ACC112 (cell line): ENCODE measurements around the gene CFD.

ENCODE experiments used
- H2AFZ ChIP-seq: fragments of 200-600 bp; sonication (generic); one replicate; pipeline ENCODE4 v1.6.0; 2017; ENCODE audit warnings: antibody characterized with exemption, low read length; ENCODE audit not compliant: unreplicated experiment
- H3K27ac ChIP-seq: fragments of 200-600 bp; sonication (generic); 2 replicates; pipeline ENCODE4 v1.5.1; 2014; ENCODE audit warnings: low read depth, mild to moderate bottlenecking, antibody characterized with exemption, low read length, moderate library complexity
- H3K27me3 ChIP-seq: fragments of 200-600 bp; sonication (generic); 2 replicates; pipeline ENCODE4 v1.6.1; 2014; ENCODE audit warnings: mild to moderate bottlenecking, antibody characterized with exemption, low read length, moderate library complexity, mixed read lengths; ENCODE audit not compliant: insufficient read depth
- H3K36me3 ChIP-seq: fragments of 200-600 bp; sonication (generic); 2 replicates; pipeline ENCODE4 v1.6.1; 2016; ENCODE audit warnings: mild to moderate bottlenecking, antibody characterized with exemption, low read length, moderate library complexity, mixed read lengths; ENCODE audit not compliant: insufficient read depth
- H3K4me1 ChIP-seq: fragments of 200-600 bp; sonication (generic); one replicate; pipeline ENCODE4 v1.6.1; 2016; ENCODE audit warnings: low read length, mixed read lengths; ENCODE audit not compliant: insufficient read depth, unreplicated experiment, control insufficient read depth
- H3K4me3 ChIP-seq: fragments of 200-600 bp; sonication (generic); 2 replicates; pipeline ENCODE4 v1.5.1; 2014; ENCODE audit warnings: mild to moderate bottlenecking, low read depth, low read length
- H3K79me2 ChIP-seq: fragments of 200-600 bp; sonication (generic); one replicate; pipeline ENCODE4 v1.6.0; 2016; ENCODE audit warnings: low read length; ENCODE audit not compliant: control insufficient read depth, unreplicated experiment, insufficient read depth

Gene CFD

DNA sequence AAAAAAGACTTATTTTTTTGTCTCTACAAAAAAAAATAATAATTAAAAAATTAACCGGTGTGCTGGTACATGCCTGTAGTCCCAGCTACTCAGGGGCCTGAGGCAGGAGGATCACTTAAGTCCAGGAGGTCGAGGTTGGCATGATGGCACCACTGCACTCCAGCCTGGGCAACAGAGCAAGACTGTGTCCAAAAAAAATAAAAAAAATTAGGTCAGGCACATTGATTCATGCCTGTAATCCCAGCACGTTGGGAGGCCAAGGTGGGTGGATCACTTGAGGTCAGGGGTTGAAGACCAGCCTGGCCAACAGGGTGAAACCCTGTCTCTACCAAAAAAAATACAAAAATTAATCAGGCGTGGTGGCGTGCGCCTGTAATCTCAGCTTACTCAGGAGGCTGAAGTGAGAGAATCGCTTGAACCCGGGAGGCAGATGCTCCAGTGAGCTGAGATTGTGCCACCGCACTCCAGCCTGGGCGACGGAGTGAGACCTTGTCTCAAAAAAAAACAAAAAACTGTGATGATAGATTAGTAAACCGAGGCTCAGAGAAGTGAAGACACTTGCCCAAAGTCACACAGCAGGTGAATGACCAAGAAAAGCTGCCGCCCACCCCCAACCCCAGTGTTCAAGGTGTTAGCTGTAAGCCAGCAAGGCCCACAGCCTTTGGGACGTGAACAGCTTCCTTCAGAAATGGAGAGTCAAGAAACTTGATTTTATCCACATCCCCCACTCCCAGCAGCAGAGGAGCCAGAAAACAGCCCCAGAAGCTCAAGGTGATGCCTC, 43.2 kb downstream of the CFD start:
- Histone ChIP-seq H3K4me3 (no peak overlapping the region), H3K27ac (no peak overlapping the region), H2AFZ (no peak overlapping the region), H3K4me1 (no peaks in the 10 kb centered on the region), H3K27me3 (no peaks in the 10 kb centered on the region), H3K79me2 (no peaks in the 10 kb centered on the region), H3K36me3 (no peaks in the 10 kb centered on the region)

- Histone ChIP-seq H3K79me2 (no peaks in the 10 kb centered on the region), H3K36me3 (no peaks in the 10 kb centered on the region), H3K27ac (no peak overlapping the region), H3K27me3 (no peaks in the 10 kb centered on the region), H3K4me3 (no peak overlapping the region), H3K4me1 (no peaks in the 10 kb centered on the region), H2AFZ (no peak overlapping the region)
These were observed 43.9 kb downstream of the CFD start for GRCh38 chr19:903266-903797.

DNA sequence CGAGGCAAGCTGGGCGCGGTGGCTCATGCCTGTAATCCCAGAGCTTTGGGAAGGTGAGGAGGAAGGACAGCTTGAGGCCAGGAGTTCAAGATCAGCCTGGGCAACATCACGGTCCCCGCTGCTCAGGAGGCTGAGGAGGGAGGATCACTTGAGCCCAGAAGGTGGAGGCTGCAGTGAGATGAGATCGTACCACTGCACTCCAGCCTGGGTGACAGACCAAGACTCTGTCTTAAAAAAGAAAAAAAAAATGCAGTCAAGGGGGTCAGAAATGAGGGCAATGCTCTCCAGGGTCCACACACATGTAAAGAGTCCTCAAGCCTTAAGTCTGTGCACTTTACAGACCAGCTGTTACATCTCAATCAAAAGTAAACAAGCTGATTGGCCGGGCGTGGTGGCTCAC, 45.1 kb downstream of the CFD start:
- H3K4me3 ChIP-seq, result no peak overlapping the region
- no peak overlapping the region for H2AFZ ChIP-seq
- no peaks in the 10 kb centered on the region for H3K4me1 ChIP-seq
- no peak overlapping the region for H3K27ac ChIP-seq
- no peaks in the 10 kb centered on the region for H3K79me2 ChIP-seq
- H3K27me3 ChIP-seq, result no peaks in the 10 kb centered on the region
- H3K36me3 ChIP-seq, result no peaks in the 10 kb centered on the region

GRCh38 chr19:906480-906879, 47.0 kb downstream of the CFD start:
- Histone ChIP-seq H3K36me3 (no peaks in the 10 kb centered on the region), H2AFZ (no peak overlapping the region), H3K27me3 (no peaks in the 10 kb centered on the region), H3K79me2 (peaks cover 3% of the 10 kb centered on the region), H3K27ac (no peak overlapping the region), H3K4me3 (no peak overlapping the region), H3K4me1 (no peaks in the 10 kb centered on the region)

GRCh38 chr19:907183-907853, 47.9 kb downstream of the CFD start:
- Histone ChIP-seq H2AFZ (no peak overlapping the region), H3K36me3 (no peaks in the 10 kb centered on the region), H3K27me3 (no peaks in the 10 kb centered on the region), H3K4me1 (no peaks in the 10 kb centered on the region), H3K4me3 (no peak overlapping the region), H3K27ac (no peak overlapping the region), H3K79me2 (peaks cover 5% of the 10 kb centered on the region)

GRCh38 chr19:911197-912033, 52.0 kb downstream of the CFD start:
- Histone ChIP-seq H3K4me1 (no peaks in the 10 kb centered on the region), H3K79me2 (peaks cover 5% of the 10 kb centered on the region), H3K36me3 (no peaks in the 10 kb centered on the region), H2AFZ (no peak overlapping the region), H3K4me3 (no peak overlapping the region), H3K27me3 (no peaks in the 10 kb centered on the region), H3K27ac (no peak overlapping the region)

- Histone ChIP-seq H3K36me3 (no peaks in the 10 kb centered on the region), H3K27ac (no peak overlapping the region), H3K79me2 (peaks cover 5% of the 10 kb centered on the region), H3K4me1 (no peaks in the 10 kb centered on the region), H2AFZ (no peak overlapping the region), H3K27me3 (peaks cover 6% of the 10 kb centered on the region), H3K4me3 (peak overlapping the region; percentile 89)
These were observed 53.0 kb downstream of the CFD start for GRCh38 chr19:912181-913079.
